IPS DF 6.9 (cell line): Measurements from ENCODE around the gene SLC22A2.
"Not testable (repeated sequence)": the region's sequence is repeated elsewhere in the genome, so short reads cannot be mapped to it uniquely, and the experiment has no call there.

Experiments used
- DNase-seq: peaks from one replicate; pipeline ENCODE4 v3.0.0-alpha.2; 2013; ENCODE audit warnings: low read depth, low spot score
- H3K27ac ChIP-seq: one replicate; pipeline ENCODE4 v1.5.1; 2013; ENCODE audit warnings: low read length, control low read depth
- H3K27me3 ChIP-seq: 2 replicates; pipeline ENCODE4 v1.6.1; 2013; ENCODE audit warnings: mild to moderate bottlenecking, low read length; ENCODE audit not compliant: control insufficient read depth, insufficient read depth
- H3K36me3 ChIP-seq: 2 replicates; pipeline ENCODE4 v1.6.1; 2013; ENCODE audit warnings: low read length; ENCODE audit not compliant: control insufficient read depth, insufficient read depth
- H3K4me1 ChIP-seq: 2 replicates; pipeline ENCODE4 v1.6.1; 2013; ENCODE audit warnings: low read length; ENCODE audit not compliant: control insufficient read depth, insufficient read depth
- H3K4me3 ChIP-seq: 2 replicates; pipeline ENCODE4 v1.5.1; 2013; ENCODE audit warnings: mild to moderate bottlenecking, low read length
- H3K9me3 ChIP-seq: 2 replicates; pipeline ENCODE4 v1.6.1; 2013; ENCODE audit warnings: low read length, inconsistent platforms; ENCODE audit not compliant: control insufficient read depth, insufficient read depth
- WGBS: extraction: QIAGEN DNeasy Blood & Tissue Kit; methylation state at CpG from one replicate; pipeline ENCODE4 v1.1.7; 2013; ENCODE audit warnings: mixed read lengths, missing lambda C conversion rate; ENCODE audit not compliant: insufficient read length, insufficient coverage; 5-methylcytosine and 5-hydroxymethylcytosine counted together

Gene SLC22A2

GRCh38 chr6:160236235-160236872, 22.3 kb downstream of the SLC22A2 start:
- not testable (repeated sequence) for H3K4me1 ChIP-seq, H3K27me3 ChIP-seq, H3K27ac ChIP-seq, H3K36me3 ChIP-seq, DNase-seq, H3K4me3 ChIP-seq, H3K9me3 ChIP-seq
- no CpG with 5 or more reads among the region's 2 CpGs for WGBS

- DNase-seq, H3K4me3 ChIP-seq, H3K36me3 ChIP-seq, H3K27me3 ChIP-seq, H3K27ac ChIP-seq, H3K4me1 ChIP-seq, H3K9me3 ChIP-seq: not testable (repeated sequence)
- no CpG with 5 or more reads among the region's 12 CpGs for WGBS
Observed at GRCh38 chr6:160233950-160234640, 24.5 kb downstream of the SLC22A2 start.

- H3K4me3 ChIP-seq = no peak overlapping the region
- H3K27me3 ChIP-seq = no peaks in the 10 kb centered on the region
- no peaks in the 10 kb centered on the region; the same call in 1 of the 2 replicates for H3K9me3 ChIP-seq
- DNase-seq = no peak
- WGBS = no CpG with 5 or more reads among the region's 1 CpG
- H3K36me3 ChIP-seq = no peaks in the 10 kb centered on the region
- no peaks in the 10 kb centered on the region for H3K4me1 ChIP-seq
- no peak overlapping the region for H3K27ac ChIP-seq
Observed at GRCh38 chr6:160227769-160228161, 30.9 kb downstream of the SLC22A2 start.

GRCh38 chr6:160227038-160227768, 31.4 kb downstream of the SLC22A2 start:
- DNase-seq = no peak
- H3K27me3 ChIP-seq = no peaks in the 10 kb centered on the region
- peaks cover 3% of the 10 kb centered on the region; the same call in 1 of the 2 replicates for H3K4me1 ChIP-seq
- H3K4me3 ChIP-seq = no peak overlapping the region
- no CpG with 5 or more reads among the region's 4 CpGs for WGBS
- H3K36me3 ChIP-seq = no peaks in the 10 kb centered on the region
- no peak overlapping the region for H3K27ac ChIP-seq
- no peaks in the 10 kb centered on the region; the same call in 1 of the 2 replicates for H3K9me3 ChIP-seq

- WGBS = no CpG with 5 or more reads among the region's 7 CpGs
- no peaks in the 10 kb centered on the region for H3K27me3 ChIP-seq
- no peaks in the 10 kb centered on the region for H3K36me3 ChIP-seq
- no peak overlapping the region for H3K4me3 ChIP-seq
- peaks cover 4% of the 10 kb centered on the region; the same call in 1 of the 2 replicates for H3K4me1 ChIP-seq
- no peaks in the 10 kb centered on the region; the same call in 1 of the 2 replicates for H3K9me3 ChIP-seq
- DNase-seq = no peak
- no peak overlapping the region for H3K27ac ChIP-seq
Observed at GRCh38 chr6:160226118-160226591, 32.5 kb downstream of the SLC22A2 start.

GRCh38 chr6:160224639-160225237, 33.9 kb downstream of the SLC22A2 start:
- H3K27ac ChIP-seq = no peak overlapping the region
- WGBS = no CpG with 5 or more reads among the region's 3 CpGs
- no peak overlapping the region for H3K4me3 ChIP-seq
- no peak for DNase-seq
- no peaks in the 10 kb centered on the region for H3K36me3 ChIP-seq
- no peaks in the 10 kb centered on the region for H3K27me3 ChIP-seq
- H3K4me1 ChIP-seq = peaks cover 4% of the 10 kb centered on the region; the same call in 1 of the 2 replicates
- no peaks in the 10 kb centered on the region for H3K9me3 ChIP-seq

- Histone ChIP-seq H3K36me3 (no peaks in the 10 kb centered on the region), H3K27ac (no peak overlapping the region), H3K4me3 (no peak overlapping the region), H3K4me1 (peaks cover 4% of the 10 kb centered on the region; the same call in 1 of the 2 replicates), H3K9me3 (no peaks in the 10 kb centered on the region), H3K27me3 (no peaks in the 10 kb centered on the region)
- WGBS = no CpG with 5 or more reads among the region's 4 CpGs
- no peak for DNase-seq
Observed at GRCh38 chr6:160222491-160222890, 36.1 kb downstream of the SLC22A2 start.

- H3K27ac ChIP-seq = no peak overlapping the region
Observed at GRCh38 chr6:160221918-160222317, 36.7 kb downstream of the SLC22A2 start.

GRCh38 chr6:160221423-160221822, 37.2 kb downstream of the SLC22A2 start:
- H3K4me3 ChIP-seq = no peak overlapping the region
- H3K9me3 ChIP-seq = no peaks in the 10 kb centered on the region
- no CpG with 5 or more reads among the region's 3 CpGs for WGBS
- H3K27me3 ChIP-seq = no peaks in the 10 kb centered on the region
- no peaks in the 10 kb centered on the region for H3K36me3 ChIP-seq
- DNase-seq = no peak
- H3K27ac ChIP-seq = no peak overlapping the region
- H3K4me1 ChIP-seq = peaks cover 4% of the 10 kb centered on the region; the same call in 1 of the 2 replicates

More at GRCh38 chr6:160221918-160222317, 36.7 kb downstream of the SLC22A2 start:
- H3K4me1 ChIP-seq = peaks cover 4% of the 10 kb centered on the region; the same call in 1 of the 2 replicates
- no peak for DNase-seq
- H3K9me3 ChIP-seq = no peaks in the 10 kb centered on the region
- H3K4me3 ChIP-seq = no peak overlapping the region
- H3K27me3 ChIP-seq = no peaks in the 10 kb centered on the region
- H3K36me3 ChIP-seq = no peaks in the 10 kb centered on the region
- no CpG with 5 or more reads among the region's 1 CpG for WGBS

- no peak for DNase-seq
- Histone ChIP-seq H3K9me3 (no peaks in the 10 kb centered on the region), H3K36me3 (no peaks in the 10 kb centered on the region), H3K4me3 (no peak overlapping the region), H3K27ac (no peak overlapping the region), H3K4me1 (peaks cover 4% of the 10 kb centered on the region; the same call in 1 of the 2 replicates), H3K27me3 (no peaks in the 10 kb centered on the region)
- WGBS = no CpG with 5 or more reads among the region's 2 CpGs
Observed at GRCh38 chr6:160218810-160219209, 39.8 kb downstream of the SLC22A2 start.
